Adrenal gland (tissue), 12 donors: ENCODE data around the gene PPME1. TPM values are rescaled to one million over a fixed set of nuclear protein-coding genes. Genes with fewer than 3 reads are reported as not detected.

Experiments
- DNase-seq, 7 donors: peaks; one replicate each; pipeline ENCODE4 v3.0.0-alpha.2; 2019 to 2020
- H3K27ac ChIP-seq, 5 donors: fragments of 200-600 bp; sonication (generic) in 4 of 5; 1 replicate in 3 of 5; 2 replicates in 2 of 5; pipeline versions ENCODE4 v1.5.1 to v1.8.0; 2016 to 2020; ENCODE audit warnings: mild to moderate bottlenecking in 1 of 5
- H3K27me3 ChIP-seq: fragments of 200-600 bp; 2 replicates; pipeline ENCODE4 v1.8.0; 2021
- H3K36me3 ChIP-seq, 2 donors: fragments of 200-600 bp; replicated peaks in 1 of 2; 1 replicate in 1 of 2; 2 replicates in 1 of 2; pipeline versions ENCODE4 v1.5.1 to v1.8.0; 2018 to 2022
- H3K4me1 ChIP-seq, 2 donors: fragments of 200-600 bp; replicated peaks in 1 of 2; 1 replicate in 1 of 2; 2 replicates in 1 of 2; pipeline versions ENCODE4 v1.5.1 to v1.8.0; 2018 to 2021
- H3K4me3 ChIP-seq, 4 donors: fragments of 200-600 bp; sonication (generic) in 3 of 4; one replicate each; pipeline ENCODE4 v1.5.1; 2016 to 2018
- H3K9me3 ChIP-seq, 3 donors: fragments of 200-600 bp; sonication (generic) in 1 of 3; replicated peaks in 1 of 3; 1 replicate in 2 of 3; 2 replicates in 1 of 3; pipeline versions ENCODE4 v1.5.1 to v1.8.0; 2016 to 2021
- POLR2A ChIP-seq, 2 donors: fragments of 450-650 bp; IDR thresholded peaks; one replicate each; pipeline ENCODE4 v1.6.1; 2017; ENCODE audit warnings: antibody characterized with exemption in 2 of 2, mild to moderate bottlenecking in 2 of 2, moderate library complexity in 1 of 2
- WGBS, 4 donors: extraction: QIAGEN DNeasy Blood & Tissue Kit in 2 of 4; methylation state at CpG; one replicate each; pipeline versions ENCODE4 v1.1.5 to v1.1.7; 2013 to 2017; 5-methylcytosine and 5-hydroxymethylcytosine counted together
- intact Hi-C, 2 donors: fragments of 100-400 bp; cut with DNase I; formaldehyde crosslinking; loops; one replicate each; pipeline versions ENCODE4 v1.14.1 to v1.15.0; 2022 to 2023
- polyA plus RNA-seq, 3 donors: library from polyadenylated mRNA; stranded (reverse); fragments of 200-250 nt in 2 of 3; fragments of 350-450 nt in 1 of 3; fragmentation: Illumina TruSeq in 1 of 3; extraction: RNeasy Lipid Tissue Mini Kit (QIAGEN cat#74804) in 1 of 3; gene quantifications; one replicate each; pipeline ENCODE4 v1.2.3, GENCODE V29; 2013 to 2014
- total RNA-seq, 9 donors: library from RNA; depleted of rRNA in 4 of 9; stranded (reverse); fragments of >200 nt in 4 of 9; fragments of 120-200 nt in 1 of 9; fragmentation: NEBNext Ultra II Directional in 1 of 9; extraction: Animal tissue kit (Norgen Biotek cat#: 25700) in 1 of 9; gene quantifications; one replicate each; pipeline versions ENCODE4 v1.1.0 to v1.2.4, GENCODE V29; 2013 to 2023
- TF ChIP-seq, protein P1 (sequence below), 6 experiments: fragments of 450-650 bp in 4 of 6; fragments of 200-600 bp in 2 of 6; sonication (generic) in 1 of 6; IDR thresholded peaks; 1 replicate in 5 of 6; 2 replicates in 1 of 6; pipeline versions ENCODE4 v1.5.1 to v1.8.0; 2016 to 2021; ENCODE audit warnings: antibody characterized with exemption in 6 of 6, mild to moderate bottlenecking in 2 of 6, moderate library complexity in 1 of 6
- donor health status: healthy with polysubstance abuse.
- donor health status: Bipolar disorder and iron deficiency.
- donor health status: DM: yes; HTN: yes; CAD: no.
- donor health status: DM: no; HTN: no; CAD: no.
- donor health status: DM: no; HTN: no; CAD: no.
- donor health status: DM: yes; HTN: yes; CAD: no.

PPME1 gene
- total and polyA plus RNA-seq, 12 donors = 29.6 to 71.6 (median 48.2) TPM

GRCh38 chr11:74221816-74222215 lies 50.7 kb downstream of the PPME1 start:
- no peaks in the 10 kb centered on the region for H3K27me3 ChIP-seq
- H3K4me3 ChIP-seq = no peak overlapping the region
- DNase-seq = no peak
- no peaks in the 10 kb centered on the region for H3K9me3 ChIP-seq
- peaks cover 6% of the 10 kb centered on the region in 2 donors for H3K4me1 ChIP-seq
- WGBS, 4 donors = 22 to 41% (median 32%) methylated on average over 1 of the region's 1 CpG
- TF ChIP-seq, protein P1, sequence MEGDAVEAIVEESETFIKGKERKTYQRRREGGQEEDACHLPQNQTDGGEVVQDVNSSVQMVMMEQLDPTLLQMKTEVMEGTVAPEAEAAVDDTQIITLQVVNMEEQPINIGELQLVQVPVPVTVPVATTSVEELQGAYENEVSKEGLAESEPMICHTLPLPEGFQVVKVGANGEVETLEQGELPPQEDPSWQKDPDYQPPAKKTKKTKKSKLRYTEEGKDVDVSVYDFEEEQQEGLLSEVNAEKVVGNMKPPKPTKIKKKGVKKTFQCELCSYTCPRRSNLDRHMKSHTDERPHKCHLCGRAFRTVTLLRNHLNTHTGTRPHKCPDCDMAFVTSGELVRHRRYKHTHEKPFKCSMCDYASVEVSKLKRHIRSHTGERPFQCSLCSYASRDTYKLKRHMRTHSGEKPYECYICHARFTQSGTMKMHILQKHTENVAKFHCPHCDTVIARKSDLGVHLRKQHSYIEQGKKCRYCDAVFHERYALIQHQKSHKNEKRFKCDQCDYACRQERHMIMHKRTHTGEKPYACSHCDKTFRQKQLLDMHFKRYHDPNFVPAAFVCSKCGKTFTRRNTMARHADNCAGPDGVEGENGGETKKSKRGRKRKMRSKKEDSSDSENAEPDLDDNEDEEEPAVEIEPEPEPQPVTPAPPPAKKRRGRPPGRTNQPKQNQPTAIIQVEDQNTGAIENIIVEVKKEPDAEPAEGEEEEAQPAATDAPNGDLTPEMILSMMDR (IDR thresholded peaks at IDR 0.05) = no peak
- TF ChIP-seq POLR2A (IDR thresholded peaks at IDR 0.05) = no peak
- intact Hi-C loops = no loop called here
- no peaks in the 10 kb centered on the region for H3K36me3 ChIP-seq
- H3K27ac ChIP-seq = no peak overlapping the region

DNA sequence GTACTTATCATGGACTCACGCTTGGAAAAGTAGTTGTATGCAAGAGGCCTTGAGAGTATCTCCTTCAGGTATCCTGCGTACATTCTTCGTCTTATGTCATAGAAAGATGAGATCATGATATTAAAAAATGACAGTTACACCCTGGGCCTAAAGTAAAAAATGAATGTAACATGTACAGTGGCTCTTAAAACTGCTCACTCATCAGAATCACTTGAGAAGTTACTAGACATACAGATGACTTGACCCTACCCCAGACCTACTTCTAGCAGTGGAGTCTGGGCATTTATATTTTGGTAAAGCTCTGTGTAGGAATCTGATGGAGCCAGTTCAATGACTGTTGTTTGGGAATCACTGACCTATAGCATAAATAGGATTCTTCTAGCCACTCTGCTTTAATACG lies 54.5 kb downstream of the PPME1 start:
- intact Hi-C loops = no loop called here
- no peaks in the 10 kb centered on the region for H3K9me3 ChIP-seq
- WGBS, 4 donors = 97 to 100% (median 98%) methylated on average over 4 of the region's 4 CpGs

GRCh38 chr11:74226907-74227306 lies 55.8 kb downstream of the PPME1 start:
- no peak overlapping the region for H3K27ac ChIP-seq
- DNase-seq = no peak
- H3K36me3 ChIP-seq = peaks cover 0 to 15% of the 10 kb centered on the region in 2 donors
- 81 to 90% (median 85%) methylated on average over 2 of the region's 2 CpGs for WGBS, 4 donors
- H3K4me1 ChIP-seq = peaks cover 7 to 12% of the 10 kb centered on the region in 2 donors
- H3K4me3 ChIP-seq = no peak overlapping the region
- intact Hi-C loops = no loop called here
- no peak for TF ChIP-seq POLR2A (IDR thresholded peaks at IDR 0.05)
- TF ChIP-seq, protein P1 (IDR thresholded peaks at IDR 0.05) = no peak
- H3K9me3 ChIP-seq = no peaks in the 10 kb centered on the region
- H3K27me3 ChIP-seq = no peaks in the 10 kb centered on the region

More for the DNA sequence above, 54.5 kb downstream of the PPME1 start:
- Histone ChIP-seq H3K27me3 (no peaks in the 10 kb centered on the region), H3K4me1 (peaks cover 12% of the 10 kb centered on the region in 2 donors), H3K4me3 (no peak overlapping the region), H3K27ac (no peak overlapping the region), H3K36me3 (peaks cover 0 to 5% of the 10 kb centered on the region in 2 donors)
- no peak for TF ChIP-seq POLR2A (IDR thresholded peaks at IDR 0.05)
- TF ChIP-seq, protein P1 (IDR thresholded peaks at IDR 0.05) = no peak
- DNase-seq = no peak

- H3K36me3 ChIP-seq = peaks cover 0 to 29% of the 10 kb centered on the region in 2 donors
- no peak overlapping the region for H3K27ac ChIP-seq
- no peaks in the 10 kb centered on the region for H3K9me3 ChIP-seq
- no peak for TF ChIP-seq POLR2A (IDR thresholded peaks at IDR 0.05)
- TF ChIP-seq, protein P1 (IDR thresholded peaks at IDR 0.05) = no peak
- no peaks in the 10 kb centered on the region for H3K27me3 ChIP-seq
- H3K4me1 ChIP-seq = peaks cover 7 to 12% of the 10 kb centered on the region in 2 donors
- DNase-seq = no peak
- no peak overlapping the region for H3K4me3 ChIP-seq
- intact Hi-C loops = no loop called here
- 77 to 85% (median 81%) methylated on average over 6 of the region's 6 CpGs for WGBS, 4 donors
Observed at GRCh38 chr11:74232311-74232950, 61.3 kb downstream of the PPME1 start.
